NCI-H2227 (cell line): Measurements from ENCODE around the gene CIB2.

Source experiments
- DNase-seq: peaks from one replicate; lab custom pipeline; 2025; ENCODE audit not compliant: unreplicated experiment; lab: John Stamatoyannopoulos, UW

The CIB2 gene

DNA sequence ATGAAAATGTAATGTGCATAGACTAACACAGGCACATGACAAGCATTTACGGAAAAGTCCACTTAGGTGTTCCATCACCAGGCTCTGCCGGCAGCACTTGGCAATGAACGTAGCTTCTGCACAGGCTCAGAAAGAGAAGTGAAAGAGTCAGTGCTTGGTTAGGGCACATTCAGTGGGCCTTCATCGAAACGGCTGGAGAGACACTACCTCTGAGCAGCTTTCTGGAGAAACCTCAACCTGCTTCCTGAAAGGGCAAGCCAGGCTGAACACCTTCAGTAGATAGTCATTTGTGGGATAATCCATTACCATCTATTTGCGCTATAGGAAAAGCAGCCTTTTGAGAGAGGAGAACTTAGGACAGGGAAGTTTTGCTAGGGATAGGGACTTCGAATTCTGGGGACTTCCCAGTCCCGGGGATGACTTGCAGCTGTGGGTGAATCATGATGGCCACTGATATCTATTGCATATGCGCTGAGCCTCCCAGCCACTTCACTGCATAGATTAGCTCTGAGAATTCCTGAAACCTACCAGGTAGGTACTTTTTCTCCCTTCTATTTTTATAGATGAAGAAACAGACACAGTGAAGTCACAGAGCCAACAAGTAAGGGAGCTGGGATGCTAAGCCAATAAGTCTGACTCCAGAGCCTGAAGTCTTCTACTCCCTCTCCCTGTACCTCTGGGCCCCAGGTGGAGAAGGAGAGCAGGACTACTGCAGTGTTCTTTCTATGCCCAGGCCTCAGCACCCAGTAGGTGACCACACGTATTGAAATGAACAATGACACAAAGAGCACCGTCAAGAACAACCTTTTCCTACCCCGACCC lies 43.1 kb downstream of the CIB2 start:
- DNase-seq, result no peak

GRCh38 chr15:78085928-78086327 lies 45.3 kb downstream of the CIB2 start:
- DNase-seq, result no peak

- no peak for DNase-seq
Observed at GRCh38 chr15:78084449-78084750, 46.8 kb downstream of the CIB2 start.

DNA sequence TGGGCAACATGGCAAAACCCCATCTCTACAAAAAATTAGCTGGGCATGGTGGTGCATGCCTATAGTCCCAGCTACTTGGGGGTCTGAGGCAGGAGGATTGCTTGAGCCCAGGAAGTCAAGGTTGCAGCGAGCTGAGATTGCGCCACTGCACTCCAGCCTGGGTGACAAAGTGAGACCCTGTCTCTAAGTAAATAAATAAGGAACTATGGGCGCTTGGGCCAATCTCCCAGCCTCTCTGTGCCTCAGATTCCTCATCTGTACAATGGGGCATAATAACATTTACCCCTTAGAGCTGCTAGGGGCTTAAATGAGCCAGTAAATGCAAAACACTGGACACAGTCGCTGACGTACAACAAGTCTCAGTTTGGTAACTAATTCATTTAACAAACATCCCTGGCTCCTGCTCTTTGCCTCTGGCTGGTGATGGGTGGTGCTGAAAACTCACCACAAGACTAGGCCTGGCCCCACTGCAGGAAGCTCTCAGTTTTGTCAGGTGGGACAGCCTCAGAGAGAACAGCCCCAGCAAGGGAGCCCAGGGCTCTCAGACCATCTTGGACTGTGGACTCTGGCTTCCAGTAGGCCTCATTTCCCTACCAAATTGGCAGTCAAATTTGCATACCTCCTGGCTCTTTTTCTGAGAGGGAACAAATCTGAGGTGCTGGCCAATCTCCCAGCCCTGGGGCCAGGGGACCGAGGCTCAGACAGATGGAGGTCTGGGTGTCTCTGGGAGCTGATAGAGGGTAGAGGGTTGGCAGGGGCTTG lies 47.4 kb downstream of the CIB2 start:
- no peak for DNase-seq

DNA sequence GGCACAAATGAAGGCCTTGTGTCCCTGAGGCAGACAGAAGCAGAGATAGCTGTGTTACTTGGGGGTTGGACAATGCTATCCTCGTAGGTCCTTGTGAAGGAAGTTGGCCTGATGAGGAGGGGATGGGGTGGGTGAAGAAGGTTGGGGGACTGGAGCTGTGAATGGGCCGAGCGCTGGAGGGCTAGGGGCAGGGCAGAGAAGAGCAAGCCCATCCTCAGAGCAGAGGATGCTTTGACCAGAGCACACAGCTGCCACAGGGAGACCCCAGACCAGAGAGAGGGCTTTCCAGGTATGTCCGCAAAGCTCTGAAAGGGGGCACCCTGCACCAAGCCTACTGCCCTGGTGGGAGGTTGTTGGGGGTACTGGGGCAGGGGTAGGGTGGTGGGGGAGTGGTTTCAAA lies 48.1 kb downstream of the CIB2 start:
- no peak for DNase-seq

DNA sequence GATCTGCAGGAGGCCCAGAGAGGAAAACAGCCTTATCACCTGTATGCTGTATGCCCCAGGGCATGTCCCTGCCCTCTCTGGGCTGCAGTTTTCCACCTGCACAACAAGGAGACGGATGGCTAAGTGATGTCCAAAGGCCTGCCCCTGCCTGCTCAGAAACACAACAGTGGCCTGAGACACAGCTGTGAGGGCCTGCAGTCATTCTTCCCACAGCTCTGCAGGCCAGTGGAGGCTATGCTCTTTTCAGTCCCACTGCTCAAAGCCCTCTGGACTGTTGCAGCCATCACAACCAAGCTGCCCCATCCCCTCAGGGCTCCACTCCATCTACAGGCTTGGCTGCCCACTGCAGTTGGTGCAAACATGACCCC lies 48.5 kb downstream of the CIB2 start:
- DNase-seq, result no peak

GRCh38 chr15:78082106-78082742 lies 49.0 kb downstream of the CIB2 start:
- no peak for DNase-seq

- DNase-seq, result no peak
Observed at GRCh38 chr15:78080088-78080460, 51.2 kb downstream of the CIB2 start.

DNA sequence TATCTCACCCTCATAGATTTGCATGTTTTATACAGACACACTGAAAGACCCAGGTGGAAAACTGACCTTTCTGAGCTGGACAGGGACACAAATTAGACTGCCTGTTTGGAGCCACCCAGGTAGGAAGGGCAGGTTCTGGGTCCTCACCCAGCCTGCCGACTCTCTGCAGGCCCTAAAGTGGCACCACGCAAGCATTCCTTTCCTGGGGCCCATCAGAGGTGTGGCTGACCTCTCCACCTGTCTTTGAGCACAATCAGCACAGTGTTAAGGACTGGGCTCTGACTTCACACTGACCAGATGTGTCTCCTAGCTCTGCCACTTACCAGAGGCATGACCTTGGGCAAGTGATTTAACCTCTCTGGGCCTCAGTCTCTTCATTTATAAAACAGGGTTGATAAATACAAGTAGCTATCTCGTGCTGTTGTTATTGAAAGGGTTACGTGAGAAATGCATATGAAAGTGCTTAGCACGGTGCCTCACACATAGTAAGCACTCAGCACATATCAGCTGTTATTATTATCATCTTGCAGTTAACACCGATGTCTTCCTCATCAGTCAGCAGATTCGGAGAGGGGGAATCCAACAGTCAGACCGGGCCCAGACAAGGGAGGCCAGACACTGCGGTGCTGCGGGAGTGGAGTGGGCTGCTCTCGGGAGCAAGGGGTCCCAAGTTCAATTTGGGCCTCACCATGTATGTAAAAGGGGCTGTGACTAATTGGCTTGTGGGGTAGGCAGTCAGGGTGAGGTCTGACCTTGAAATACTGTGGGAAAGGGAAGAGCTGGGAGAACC lies 51.8 kb downstream of the CIB2 start:
- no peak for DNase-seq

- peak; percentile 34 for DNase-seq
Observed at GRCh38 chr15:78077871-78078210, 53.4 kb downstream of the CIB2 start.

GRCh38 chr15:78077053-78077870 lies 54.0 kb downstream of the CIB2 start, which contains the start of gene TBC1D2B:
TBC1D2B (minus strand) TSS chr15:78077711; CDS start chr15:78077652, 59 bp downstream.
- peak; percentile 73 for DNase-seq

DNA sequence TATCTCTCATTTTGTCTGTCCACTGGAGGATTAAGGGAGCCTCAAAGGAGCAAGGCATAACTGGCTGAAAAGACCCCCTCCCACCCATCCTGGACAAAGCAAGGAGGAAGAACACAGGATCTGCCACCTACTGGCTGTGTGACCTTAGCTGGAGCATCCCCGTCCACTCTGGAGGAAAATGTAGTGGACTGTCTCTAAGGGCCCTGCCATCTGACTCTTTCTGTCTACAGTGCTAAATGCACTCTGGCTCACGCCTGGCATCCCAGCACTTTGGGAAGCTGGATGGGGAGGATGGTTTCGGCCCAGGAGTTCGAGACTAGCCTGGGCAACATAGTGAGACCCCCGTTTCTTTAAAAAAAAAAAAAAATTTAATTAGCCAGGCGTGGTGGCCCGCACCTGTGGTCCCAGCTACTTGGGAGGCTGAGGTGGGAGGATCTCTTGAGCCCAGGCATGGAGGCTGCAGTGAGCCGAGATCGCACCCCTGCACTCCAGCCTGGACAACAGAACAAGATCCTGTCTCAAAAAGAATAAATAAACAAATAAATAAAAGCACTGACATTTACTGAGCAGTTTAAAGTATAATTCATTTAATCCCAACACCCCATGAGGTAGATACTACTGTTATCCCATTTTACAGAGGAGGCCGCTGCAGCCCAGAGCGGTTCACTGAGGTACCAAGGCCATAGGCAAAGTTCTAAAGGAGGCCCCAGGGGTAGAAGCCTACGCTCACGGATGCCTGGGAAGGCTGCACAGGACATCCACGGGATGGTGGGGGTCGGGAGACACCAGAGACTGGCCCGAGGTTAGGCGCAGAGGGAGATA lies 54.8 kb downstream of the CIB2 start:
- no peak for DNase-seq

- DNase-seq, result peak; percentile 62
Observed at GRCh38 chr15:78075490-78076230, 55.6 kb downstream of the CIB2 start.

GRCh38 chr15:78073046-78073787 lies 58.0 kb downstream of the CIB2 start:
- no peak for DNase-seq

DNA sequence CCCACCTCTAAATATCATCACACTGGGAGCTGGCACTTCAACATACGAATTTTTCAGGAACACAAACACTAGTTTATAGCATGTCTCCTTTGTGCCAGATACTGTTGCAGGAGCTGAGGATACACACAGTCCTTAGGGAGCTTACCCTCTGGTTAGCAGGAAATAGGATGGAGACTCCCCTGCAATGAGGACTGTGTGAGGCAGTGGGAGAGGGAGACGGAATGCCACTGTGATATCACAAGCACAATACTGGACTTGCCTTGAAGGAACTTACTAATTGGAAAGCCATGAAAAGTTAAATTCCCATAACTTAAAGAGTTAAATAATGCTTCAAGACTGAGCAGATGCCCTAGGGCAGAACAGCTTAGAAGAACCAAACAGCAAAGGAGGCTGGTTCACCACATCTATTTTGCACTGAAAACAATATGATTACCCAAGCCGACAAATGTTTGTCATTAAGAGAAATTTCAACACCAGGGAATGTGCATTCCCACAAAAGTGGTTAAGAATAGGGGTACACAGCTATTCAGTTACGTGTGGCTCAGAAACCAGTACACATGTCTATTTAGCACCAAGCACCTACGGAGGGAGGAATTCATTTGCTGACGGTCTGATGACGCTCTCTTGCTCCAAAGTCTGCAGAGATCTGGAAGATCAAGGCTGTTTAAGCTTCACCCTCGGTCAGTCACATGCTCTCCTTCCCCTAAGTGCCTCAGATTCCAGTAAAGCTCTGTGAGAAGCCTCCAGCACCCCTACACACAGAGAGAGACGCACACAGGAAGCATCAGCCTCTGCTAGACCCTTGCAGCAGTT lies 59.0 kb downstream of the CIB2 start:
- no peak for DNase-seq

DNA sequence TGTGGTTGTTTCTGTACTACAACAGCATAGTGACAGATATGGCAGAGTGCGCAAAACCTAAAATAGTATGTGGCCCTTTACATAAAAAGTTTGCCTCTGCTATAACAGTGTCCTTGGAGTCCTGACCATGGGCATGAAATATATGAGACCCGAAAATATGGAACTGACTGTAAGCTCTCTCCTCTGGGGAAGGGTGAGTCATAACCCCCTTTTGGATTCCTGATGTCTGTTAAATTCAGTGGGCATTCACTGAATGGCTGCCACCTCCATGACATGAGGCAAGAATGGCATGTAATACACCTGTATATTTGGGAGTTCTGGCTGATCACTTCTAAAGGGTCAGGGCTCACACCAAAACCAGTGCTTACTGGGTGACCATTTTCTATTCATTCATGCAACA lies 59.9 kb downstream of the CIB2 start:
- no peak for DNase-seq

DNA sequence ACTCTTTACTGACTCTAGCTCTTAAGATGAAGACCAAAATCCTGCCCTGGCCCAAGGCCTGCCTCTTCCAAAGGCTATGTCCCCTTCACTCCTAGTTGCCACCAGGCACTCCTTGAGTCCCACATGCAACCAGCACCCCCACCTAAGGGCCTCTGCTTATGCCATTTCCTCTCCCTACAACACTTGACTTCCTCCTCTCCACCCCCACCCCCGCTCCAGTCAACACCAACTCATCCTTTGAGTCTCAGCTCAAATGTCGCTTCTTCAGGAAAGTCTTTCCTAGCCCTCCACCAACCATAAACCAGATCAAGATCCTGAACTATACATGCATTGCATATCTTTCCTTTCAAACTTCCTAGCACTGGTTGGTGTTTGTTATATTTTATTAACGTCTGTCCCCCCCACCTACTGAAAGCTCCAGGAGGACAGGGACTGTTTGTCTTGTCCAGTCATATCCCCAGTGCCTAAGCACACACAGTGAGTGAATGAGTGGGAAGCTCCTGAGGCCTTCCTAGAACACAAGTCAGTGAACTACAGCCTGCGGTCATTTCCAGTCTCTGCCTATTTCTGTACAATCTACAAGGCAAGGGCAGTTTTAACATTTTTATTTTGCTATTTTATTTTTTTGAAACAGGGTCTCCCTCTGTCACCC lies 61.1 kb downstream of the CIB2 start:
- DNase-seq, result no peak
